ENCODE data around the gene MYOG.

DNA sequence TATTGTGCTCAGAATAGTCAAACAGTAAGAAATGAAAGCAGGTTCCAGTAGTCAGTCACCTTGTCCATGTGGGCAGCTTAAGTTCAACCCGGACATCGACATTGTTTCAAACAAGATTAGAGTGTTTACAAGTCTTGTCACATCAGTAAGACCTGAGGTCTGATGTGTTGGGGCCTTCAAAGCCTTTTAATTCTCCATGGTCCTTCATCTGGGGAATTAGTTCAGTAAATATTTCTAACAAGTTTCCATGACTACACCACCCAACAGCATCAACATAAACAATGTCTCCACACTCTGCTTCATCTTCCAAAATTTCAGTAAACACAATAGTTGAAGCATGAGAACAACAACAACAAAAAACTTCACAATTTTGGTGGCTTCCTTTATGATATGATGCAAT is 26.7 kb upstream of the MYOG start:
- no peak for TF ChIP-seq GATA2 (IDR thresholded peaks at IDR 0.05; ENCODE audit: low read depth, low read length)
- TF ChIP-seq GATA3 (IDR thresholded peaks at IDR 0.05; ENCODE audit: low read depth, low read length): no peak

Data from SH-SY5Y (cell line).